Measurements from ENCODE around the gene SPATA25. TPM values are rescaled to one million over a fixed set of nuclear protein-coding genes. Genes with fewer than 3 reads are reported as not detected.

SPATA25 gene
- total RNA-seq, 1 experiment from 2014 or later = 7.3 TPM

- intact Hi-C loops (cut with micrococcal nuclease; ENCODE audit: unreplicated experiment) = loop anchor here (5.0 kb wide), 1 partner anchor 81 kb away; the partner anchor contains the start of gene UBE2C
- no peak for TF ChIP-seq CTCF (IDR thresholded peaks at IDR 0.05; ENCODE audit: insufficient read depth in 1 of 2, low read depth in 1 of 2, low read length in 1 of 2, severe bottlenecking in 1 of 2, unreplicated experiment in 1 of 2)
- no peaks in the 10 kb centered on the region for H3K27me3 Mint-ChIP-seq (ENCODE audit: insufficient read depth, unreplicated experiment)
- peak overlapping the region; percentile 95 for H3K4me3 Mint-ChIP-seq (ENCODE audit: unreplicated experiment)
- CTCF ChIA-PET = interaction anchor here (1.4 to 4.3 kb wide), 4 partner anchors 12 to 77 kb away, joined by 3 to 49 read pairs (median 20); partner anchors contain the start of genes PCIF1 and ZSWIM1
- H3K9me3 Mint-ChIP-seq (ENCODE audit: unreplicated experiment) = no peaks in the 10 kb centered on the region
- peak overlapping the region; percentile 95 for H3K27ac Mint-ChIP-seq (ENCODE audit: unreplicated experiment)
- Histone ChIP-seq H3K4me1 (peaks cover 8% of the 10 kb centered on the region), H3K36me3 (ENCODE audit: control insufficient read depth, insufficient read depth, low read length) (peaks cover 13% of the 10 kb centered on the region), H3K9me3 (no peaks in the 10 kb centered on the region), H3K27me3 (replicated peaks; ENCODE audit: control insufficient read depth, insufficient read depth, low read length) (no peaks in the 10 kb centered on the region), H3K4me3 (ENCODE audit: low read depth, low read length) (no peak overlapping the region)
- peaks cover 75% of the 10 kb centered on the region for H3K36me3 Mint-ChIP-seq (ENCODE audit: insufficient read depth, unreplicated experiment)
- BruUV-seq (replicated peaks) = no TSS peak
- POLR2A ChIA-PET = interaction anchor here (3.1 to 3.2 kb wide), 2 partner anchors 12 to 41 kb away, joined by 34 to 53 read pairs; partner anchors contain the start of genes PCIF1 and ZSWIM1
- peaks cover 36% of the 10 kb centered on the region for H3K4me1 Mint-ChIP-seq (ENCODE audit: low read depth, unreplicated experiment)
- peak in 1 of 2 experiments; percentile 44 for DNase-seq
Observed at GRCh38 chr20:45892828-45893500, 5.5 kb upstream of the SPATA25 start.

- CTCF ChIA-PET = interaction anchor here (1.0 to 4.3 kb wide), 7 partner anchors 11 to 93 kb away, joined by 3 to 49 read pairs (median 5); partner anchors contain the start of genes PCIF1 and ZSWIM1
- Mint-ChIP-seq H3K9me3 (ENCODE audit: unreplicated experiment) (no peaks in the 10 kb centered on the region), H3K36me3 (ENCODE audit: insufficient read depth, unreplicated experiment) (peaks cover 68% of the 10 kb centered on the region), H3K4me1 (ENCODE audit: low read depth, unreplicated experiment) (peaks cover 36% of the 10 kb centered on the region), H3K4me3 (ENCODE audit: unreplicated experiment) (peak overlapping the region; percentile 95), H3K27me3 (ENCODE audit: insufficient read depth, unreplicated experiment) (no peaks in the 10 kb centered on the region), H3K27ac (ENCODE audit: unreplicated experiment) (peak overlapping the region; percentile 95)
- intact Hi-C loops (cut with micrococcal nuclease; ENCODE audit: unreplicated experiment) = loop anchor here (5.0 kb wide), 1 partner anchor 80 kb away; the partner anchor contains the start of gene UBE2C
- no peaks in the 10 kb centered on the region for H3K9me3 ChIP-seq
- peaks cover 12% of the 10 kb centered on the region for H3K36me3 ChIP-seq (ENCODE audit: control insufficient read depth, insufficient read depth, low read length)
- peaks cover 8% of the 10 kb centered on the region for H3K4me1 ChIP-seq
- peak in 1 of 2 experiments; percentile 21 for TF ChIP-seq CTCF (IDR thresholded peaks at IDR 0.05; ENCODE audit: insufficient read depth in 1 of 2, low read depth in 1 of 2, low read length in 1 of 2, severe bottlenecking in 1 of 2, unreplicated experiment in 1 of 2)
- H3K4me3 ChIP-seq (ENCODE audit: low read depth, low read length) = peak overlapping the region; percentile 94
- BruUV-seq (replicated peaks) = no TSS peak
- POLR2A ChIA-PET = interaction anchor here (3.1 to 3.2 kb wide), 2 partner anchors 11 to 42 kb away, joined by 34 to 53 read pairs; partner anchors contain the start of genes PCIF1 and ZSWIM1
- H3K27me3 ChIP-seq (replicated peaks; ENCODE audit: control insufficient read depth, insufficient read depth, low read length) = no peaks in the 10 kb centered on the region
- DNase-seq = peak in 1 of 2 experiments; percentile 47
Observed at GRCh38 chr20:45892049-45892825, 4.8 kb upstream of the SPATA25 start.
